Astrocyte (in vitro differentiated cells and primary cell): Measurements from ENCODE around the gene ERCC6L.

Source experiments
- EZH2 ChIP-seq: IDR thresholded peaks from 2 replicates; pipeline ENCODE4 v1.6.1; 2012; ENCODE audit warnings: mild to moderate bottlenecking, low read length, inconsistent platforms; ENCODE audit not compliant: insufficient read depth
- TF ChIP-seq, protein P1 (sequence below): IDR thresholded peaks from 2 replicates; pipeline ENCODE4 v1.5.1; 2011; ENCODE audit warnings: low read depth, mild to moderate bottlenecking, inconsistent platforms, low read length, moderate library complexity; ENCODE audit not compliant: insufficient read depth

DNA sequence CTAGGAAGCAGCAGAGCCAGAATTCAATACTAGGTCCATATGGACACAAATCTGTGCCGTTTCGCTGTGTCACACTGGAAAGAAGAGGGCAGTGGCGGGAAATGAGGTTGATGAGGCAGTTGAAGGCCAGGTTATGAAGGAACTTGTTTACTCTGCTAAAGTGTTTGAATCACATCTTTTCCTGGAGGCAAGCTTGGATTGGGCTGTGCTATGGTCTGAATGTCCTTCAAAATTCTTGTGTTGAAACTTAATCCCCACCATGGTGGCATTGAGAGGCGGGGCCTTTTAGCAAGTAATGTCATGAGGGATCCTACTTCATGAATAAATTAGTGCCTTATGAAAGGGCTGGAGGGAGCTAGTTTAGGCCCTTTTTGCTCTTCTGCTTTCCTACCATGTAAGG, 2.1 kb upstream of the ERCC6L start:
- TF ChIP-seq, protein P1, sequence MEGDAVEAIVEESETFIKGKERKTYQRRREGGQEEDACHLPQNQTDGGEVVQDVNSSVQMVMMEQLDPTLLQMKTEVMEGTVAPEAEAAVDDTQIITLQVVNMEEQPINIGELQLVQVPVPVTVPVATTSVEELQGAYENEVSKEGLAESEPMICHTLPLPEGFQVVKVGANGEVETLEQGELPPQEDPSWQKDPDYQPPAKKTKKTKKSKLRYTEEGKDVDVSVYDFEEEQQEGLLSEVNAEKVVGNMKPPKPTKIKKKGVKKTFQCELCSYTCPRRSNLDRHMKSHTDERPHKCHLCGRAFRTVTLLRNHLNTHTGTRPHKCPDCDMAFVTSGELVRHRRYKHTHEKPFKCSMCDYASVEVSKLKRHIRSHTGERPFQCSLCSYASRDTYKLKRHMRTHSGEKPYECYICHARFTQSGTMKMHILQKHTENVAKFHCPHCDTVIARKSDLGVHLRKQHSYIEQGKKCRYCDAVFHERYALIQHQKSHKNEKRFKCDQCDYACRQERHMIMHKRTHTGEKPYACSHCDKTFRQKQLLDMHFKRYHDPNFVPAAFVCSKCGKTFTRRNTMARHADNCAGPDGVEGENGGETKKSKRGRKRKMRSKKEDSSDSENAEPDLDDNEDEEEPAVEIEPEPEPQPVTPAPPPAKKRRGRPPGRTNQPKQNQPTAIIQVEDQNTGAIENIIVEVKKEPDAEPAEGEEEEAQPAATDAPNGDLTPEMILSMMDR, result no peak
- no peak for TF ChIP-seq EZH2
